OCI-LY3 (cell line): ENCODE results near the gene GMNC.

ENCODE experiments used
- H2AFZ ChIP-seq: fragments of 200-600, 300-600 bp; shearing (Covaris generic); 2 replicates; pipeline ENCODE4 v1.6.0; 2014; ENCODE audit warnings: antibody characterized with exemption, low read depth, low read length
- H3K27ac ChIP-seq: fragments of 200-600, 300-600 bp; sonication (generic); 2 replicates; pipeline ENCODE4 v1.5.1; 2014; ENCODE audit warnings: mild to moderate bottlenecking, low read length, moderate library complexity, mixed read lengths
- H3K27me3 ChIP-seq: fragments of 200-600, 300-600 bp; sonication (generic); 2 replicates; pipeline ENCODE4 v1.6.1; 2014; ENCODE audit warnings: low read depth, low read length, mixed read lengths
- H3K36me3 ChIP-seq: fragments of 200-600, 300-600 bp; sonication (generic); replicated peaks from 2 replicates; pipeline ENCODE3; 2014; ENCODE audit warnings: low read depth, low read length, mixed read lengths
- H3K4me1 ChIP-seq: fragments of 300-600, 200-600 bp; sonication (generic); 2 replicates; pipeline ENCODE4 v1.6.1; 2014; ENCODE audit warnings: low read length, mixed read lengths
- H3K4me2 ChIP-seq: fragments of 200-600, 300-600 bp; sonication (generic); 2 replicates; pipeline ENCODE4 v1.6.1; 2014; ENCODE audit warnings: low read length, mixed read lengths
- H3K4me3 ChIP-seq: fragments of 300-600, 200-600 bp; sonication (generic); 2 replicates; pipeline ENCODE4 v1.5.1; 2014; ENCODE audit warnings: antibody characterized with exemption, mild to moderate bottlenecking, low read length, moderate library complexity
- H3K79me2 ChIP-seq: fragments of 300-600, 200-600 bp; shearing (Covaris generic); 2 replicates; pipeline ENCODE4 v1.6.1; 2014; ENCODE audit warnings: mild to moderate bottlenecking, low read length, mixed read lengths
- H3K9ac ChIP-seq: fragments of 300-600, 200-600 bp; shearing (Covaris generic); 2 replicates; pipeline ENCODE4 v1.6.0; 2014; ENCODE audit warnings: mild to moderate bottlenecking, low read length, moderate library complexity
- H3K9me3 ChIP-seq: fragments of 200-600, 300-600 bp; shearing (Covaris generic); 2 replicates; pipeline ENCODE4 v1.6.1; 2014; ENCODE audit warnings: low read length, mixed read lengths; ENCODE audit not compliant: insufficient read depth
- H4K20me1 ChIP-seq: fragments of 200-600, 300-600 bp; sonication (generic); 2 replicates; pipeline ENCODE4 v1.6.1; 2016; ENCODE audit warnings: low read length, mixed read lengths; ENCODE audit not compliant: insufficient read depth
- EZH2phosphoT487 ChIP-seq: fragments of 200-600 bp; shearing (Covaris generic); IDR thresholded peaks from 2 replicates; pipeline ENCODE4 v1.6.1; 2018; ENCODE audit warnings: antibody characterized with exemption, mixed run types, low read depth
- TF ChIP-seq, protein P1 (sequence below): fragments of 200-600, 300-600 bp; sonication (generic); IDR thresholded peaks from 2 replicates; pipeline ENCODE4 v1.5.1; 2014; ENCODE audit warnings: antibody characterized with exemption, low read length, low read depth

Gene GMNC

GRCh38 chr3:190863119-190863465, 598 bp upstream of the GMNC start:
- Histone ChIP-seq H3K27ac (no peak overlapping the region), H3K4me1 (no peaks in the 10 kb centered on the region), H3K79me2 (no peaks in the 10 kb centered on the region), H4K20me1 (no peaks in the 10 kb centered on the region), H3K4me2 (peak overlapping the region; percentile 67), H3K4me3 (peak overlapping the region; percentile 80), H2AFZ (peak overlapping the region; percentile 56; the same call in 1 of the 2 replicates), H3K36me3 (no peaks in the 10 kb centered on the region), H3K9ac (peak overlapping the region; percentile 41), H3K27me3 (no peaks in the 10 kb centered on the region), H3K9me3 (no peaks in the 10 kb centered on the region)
- TF ChIP-seq, protein P1, sequence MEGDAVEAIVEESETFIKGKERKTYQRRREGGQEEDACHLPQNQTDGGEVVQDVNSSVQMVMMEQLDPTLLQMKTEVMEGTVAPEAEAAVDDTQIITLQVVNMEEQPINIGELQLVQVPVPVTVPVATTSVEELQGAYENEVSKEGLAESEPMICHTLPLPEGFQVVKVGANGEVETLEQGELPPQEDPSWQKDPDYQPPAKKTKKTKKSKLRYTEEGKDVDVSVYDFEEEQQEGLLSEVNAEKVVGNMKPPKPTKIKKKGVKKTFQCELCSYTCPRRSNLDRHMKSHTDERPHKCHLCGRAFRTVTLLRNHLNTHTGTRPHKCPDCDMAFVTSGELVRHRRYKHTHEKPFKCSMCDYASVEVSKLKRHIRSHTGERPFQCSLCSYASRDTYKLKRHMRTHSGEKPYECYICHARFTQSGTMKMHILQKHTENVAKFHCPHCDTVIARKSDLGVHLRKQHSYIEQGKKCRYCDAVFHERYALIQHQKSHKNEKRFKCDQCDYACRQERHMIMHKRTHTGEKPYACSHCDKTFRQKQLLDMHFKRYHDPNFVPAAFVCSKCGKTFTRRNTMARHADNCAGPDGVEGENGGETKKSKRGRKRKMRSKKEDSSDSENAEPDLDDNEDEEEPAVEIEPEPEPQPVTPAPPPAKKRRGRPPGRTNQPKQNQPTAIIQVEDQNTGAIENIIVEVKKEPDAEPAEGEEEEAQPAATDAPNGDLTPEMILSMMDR = no peak

GRCh38 chr3:190860521-190860920, 2.0 kb downstream of the GMNC start:
- no peak overlapping the region for H2AFZ ChIP-seq
- no peak for TF ChIP-seq EZH2phosphoT487
- TF ChIP-seq, protein P1 = no peak

DNA sequence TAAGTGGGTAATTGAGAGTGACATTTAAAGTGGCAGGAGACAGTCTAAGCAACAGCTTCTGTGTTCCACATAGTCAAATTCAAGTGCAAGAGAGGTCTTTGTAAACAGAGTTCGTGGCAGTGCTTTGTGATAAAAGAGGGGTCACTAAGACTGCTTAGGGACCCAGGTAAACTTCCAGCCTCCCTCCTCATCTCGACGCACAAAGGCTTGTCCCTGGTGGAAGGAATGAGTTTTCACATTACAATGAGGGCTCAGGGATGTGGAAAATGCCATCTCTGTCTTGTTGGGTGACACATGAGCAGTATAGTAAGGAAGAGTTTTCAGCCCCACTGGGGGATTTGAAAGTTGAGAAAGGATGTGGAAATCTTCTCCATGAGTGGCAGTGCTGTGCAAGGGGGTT, 7.3 kb downstream of the GMNC start:
- no peaks in the 10 kb centered on the region for H3K9me3 ChIP-seq

More at GRCh38 chr3:190860521-190860920, 2.0 kb downstream of the GMNC start:
- no peaks in the 10 kb centered on the region for H3K4me1 ChIP-seq
- H3K9me3 ChIP-seq = no peaks in the 10 kb centered on the region
- no peak overlapping the region for H3K9ac ChIP-seq
- H3K79me2 ChIP-seq = no peaks in the 10 kb centered on the region
- H4K20me1 ChIP-seq = no peaks in the 10 kb centered on the region
- no peak overlapping the region for H3K4me2 ChIP-seq
- no peaks in the 10 kb centered on the region for H3K36me3 ChIP-seq
- no peaks in the 10 kb centered on the region for H3K27me3 ChIP-seq
- no peak overlapping the region for H3K4me3 ChIP-seq
- H3K27ac ChIP-seq = no peak overlapping the region

DNA sequence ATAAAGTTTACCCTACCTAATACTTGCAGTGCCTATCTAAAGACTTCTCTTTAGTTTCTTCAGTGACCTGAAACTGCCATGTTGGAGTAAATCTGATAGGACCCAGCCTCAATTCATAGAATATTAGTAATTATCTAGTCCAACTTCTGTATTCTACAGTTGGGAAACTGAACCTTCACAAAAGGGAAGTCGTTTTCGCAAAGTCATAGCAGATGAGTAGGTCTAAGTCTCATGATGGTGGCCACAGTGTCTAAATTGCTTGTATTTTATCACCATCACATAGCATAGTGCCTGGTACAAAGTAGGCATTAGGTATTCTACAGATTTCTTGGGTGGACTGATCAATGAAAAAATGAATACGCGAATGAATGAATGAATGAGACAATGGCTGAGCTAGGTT, 8.4 kb downstream of the GMNC start:
- no peak overlapping the region for H3K4me3 ChIP-seq
- H3K79me2 ChIP-seq = no peaks in the 10 kb centered on the region
- H3K36me3 ChIP-seq = no peaks in the 10 kb centered on the region
- no peak overlapping the region for H3K9ac ChIP-seq
- H3K27me3 ChIP-seq = no peaks in the 10 kb centered on the region
- H3K9me3 ChIP-seq = no peaks in the 10 kb centered on the region
- no peak for TF ChIP-seq EZH2phosphoT487
- TF ChIP-seq, protein P1 = no peak
- no peak overlapping the region for H3K4me2 ChIP-seq
- no peak overlapping the region for H2AFZ ChIP-seq
- no peak overlapping the region for H3K27ac ChIP-seq
- no peaks in the 10 kb centered on the region for H3K4me1 ChIP-seq
- H4K20me1 ChIP-seq = no peaks in the 10 kb centered on the region

More for the DNA sequence above, 7.3 kb downstream of the GMNC start:
- Histone ChIP-seq H3K4me3 (no peak overlapping the region), H4K20me1 (no peaks in the 10 kb centered on the region), H3K4me2 (no peak overlapping the region), H3K9ac (no peak overlapping the region), H3K27ac (no peak overlapping the region), H3K4me1 (no peaks in the 10 kb centered on the region), H3K27me3 (no peaks in the 10 kb centered on the region), H3K36me3 (no peaks in the 10 kb centered on the region), H2AFZ (no peak overlapping the region), H3K79me2 (no peaks in the 10 kb centered on the region)
- TF ChIP-seq, protein P1 = no peak
- no peak for TF ChIP-seq EZH2phosphoT487
